ENCODE measurements around the gene RPL13A. TPM values are rescaled to one million over a fixed set of nuclear protein-coding genes. Genes with fewer than 3 reads are reported as not detected.

RPL13A gene
- total RNA-seq, 1 donor from 2014 or later, result 962 TPM

Other genes starting within 250 kb of the RPL13A start
- 0.25 TPM in 1 of 2 replicates, not detected in the other for gene SLC6A16, start 162.4 kb upstream of the RPL13A start, total RNA-seq
- gene CD37, start 152.2 kb upstream of the RPL13A start, total RNA-seq, result not detected in 2 replicates
- gene TEAD2, start 125.2 kb upstream of the RPL13A start, total RNA-seq, result 28.0 and 34.2 TPM in 2 replicates
- 0.17 and 0.35 TPM in 2 replicates for gene DKKL1, start 123.7 kb upstream of the RPL13A start, total RNA-seq
- gene KASH5, start 99.4 kb upstream of the RPL13A start, total RNA-seq, result not detected in 2 replicates
- not detected in 2 replicates for gene PTH2, start 64.2 kb upstream of the RPL13A start, total RNA-seq
- gene GFY, start 62.2 kb upstream of the RPL13A start, total RNA-seq, result not detected in 2 replicates
- 0.15 TPM in 1 of 2 replicates, not detected in the other for gene SLC17A7, start 46.1 kb upstream of the RPL13A start, total RNA-seq
- 120 and 197 TPM in 2 replicates for gene PIH1D1, start 35.8 kb upstream of the RPL13A start, total RNA-seq
- gene ALDH16A1, start 34.4 kb upstream of the RPL13A start, total RNA-seq, result 30.5 and 64.1 TPM in 2 replicates
- gene FLT3LG, start 13.4 kb upstream of the RPL13A start, total RNA-seq, result 1.3 and 1.7 TPM in 2 replicates
- 2,210 and 4,384 TPM in 2 replicates for gene RPS11, start 8.8 kb downstream of the RPL13A start, total RNA-seq
- gene FCGRT, start 25.1 kb downstream of the RPL13A start, total RNA-seq, result 23.4 and 47.7 TPM in 2 replicates
- gene RCN3, start 40.4 kb downstream of the RPL13A start, total RNA-seq, result 0.75 and 1.6 TPM in 2 replicates
- gene NOSIP, start 92.9 kb downstream of the RPL13A start, total RNA-seq, result 37.9 and 117 TPM in 2 replicates
- gene PRRG2, start 93.7 kb downstream of the RPL13A start, total RNA-seq, result 4.2 and 7.2 TPM in 2 replicates
- 0.87 and 8.7 TPM in 2 replicates for gene PRR12, start 103.6 kb downstream of the RPL13A start, total RNA-seq
- gene RRAS, start 152.5 kb downstream of the RPL13A start, total RNA-seq, result 32.5 and 40.5 TPM in 2 replicates
- gene SCAF1, start 154.6 kb downstream of the RPL13A start, total RNA-seq, result 12.5 and 50.9 TPM in 2 replicates
- 68.4 and 89.3 TPM in 2 replicates for gene IRF3, start 178.2 kb downstream of the RPL13A start, total RNA-seq
- gene BCL2L12, start 178.3 kb downstream of the RPL13A start, total RNA-seq, result 1.9 and 5.9 TPM in 2 replicates
- 205 and 483 TPM in 2 replicates for gene PRMT1, start 189.7 kb downstream of the RPL13A start, total RNA-seq
- gene ADM5, start 202.0 kb downstream of the RPL13A start, total RNA-seq, result 0.35 TPM in 2 replicates
- gene CPT1C, start 203.5 kb downstream of the RPL13A start, total RNA-seq, result 1.9 and 2.5 TPM in 2 replicates

Data from renal cortical epithelial cell (primary cell).